Eye (tissue), 1 donor: Measurements from ENCODE around the gene MYDGF.
A peak's percentile ranks its signal among the peaks of the same experiment; 100 is the strongest.
"Not testable (repeated sequence)": the region's sequence is repeated elsewhere in the genome, so short reads cannot be mapped to it uniquely, and the experiment has no call there.

Source experiments
- DNase-seq: peaks from one replicate; pipeline ENCODE4 v3.0.0-alpha.2; 2015

Gene MYDGF

DNA sequence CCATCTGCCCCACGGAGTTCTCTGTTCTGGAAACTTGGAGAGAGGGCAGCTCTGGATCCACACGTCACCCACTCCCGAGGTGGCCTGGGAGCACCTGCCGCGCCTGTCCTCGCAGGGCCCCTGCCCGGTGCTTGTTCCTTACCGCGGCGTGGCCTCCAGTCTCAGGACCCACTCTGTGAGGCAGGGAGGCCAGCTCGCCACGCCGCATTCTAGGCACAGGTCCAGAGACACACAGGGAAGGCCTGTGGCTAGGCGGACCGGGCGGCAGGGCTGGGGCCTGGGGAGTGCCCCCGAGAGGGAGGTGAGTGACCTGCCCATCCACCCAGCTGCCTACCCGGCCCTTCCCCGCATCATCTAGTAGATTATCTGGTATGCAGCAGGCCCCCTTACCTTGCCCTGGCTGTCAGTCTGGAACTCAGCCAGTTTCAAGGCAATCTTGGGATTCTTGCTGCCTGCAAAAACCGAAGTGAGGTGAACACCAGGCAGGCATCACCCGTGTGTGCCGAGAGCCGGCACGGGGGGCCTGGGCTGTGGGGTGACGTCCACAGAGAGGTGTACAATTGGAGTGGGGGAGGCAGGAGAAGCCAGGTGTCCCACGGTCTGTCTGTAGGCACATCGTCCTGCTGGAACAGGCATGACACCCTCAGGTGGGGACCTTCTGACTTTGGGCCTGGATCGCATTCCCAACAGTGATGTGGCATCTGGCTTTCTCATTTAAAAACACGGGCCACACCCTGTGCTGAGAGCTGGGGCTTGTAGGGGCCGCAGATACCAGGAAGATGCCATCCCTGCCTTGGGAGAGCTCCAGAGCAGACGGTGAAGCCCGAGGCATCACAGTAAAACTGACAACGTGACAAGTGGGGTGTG is 29.9 kb upstream of the MYDGF start:
- no peak for DNase-seq

GRCh38 chr19:4697304-4697703 is 27.2 kb upstream of the MYDGF start:
- DNase-seq: no peak

- DNase-seq: no peak
These were observed 25.1 kb upstream of the MYDGF start for GRCh38 chr19:4695224-4695731.

DNA sequence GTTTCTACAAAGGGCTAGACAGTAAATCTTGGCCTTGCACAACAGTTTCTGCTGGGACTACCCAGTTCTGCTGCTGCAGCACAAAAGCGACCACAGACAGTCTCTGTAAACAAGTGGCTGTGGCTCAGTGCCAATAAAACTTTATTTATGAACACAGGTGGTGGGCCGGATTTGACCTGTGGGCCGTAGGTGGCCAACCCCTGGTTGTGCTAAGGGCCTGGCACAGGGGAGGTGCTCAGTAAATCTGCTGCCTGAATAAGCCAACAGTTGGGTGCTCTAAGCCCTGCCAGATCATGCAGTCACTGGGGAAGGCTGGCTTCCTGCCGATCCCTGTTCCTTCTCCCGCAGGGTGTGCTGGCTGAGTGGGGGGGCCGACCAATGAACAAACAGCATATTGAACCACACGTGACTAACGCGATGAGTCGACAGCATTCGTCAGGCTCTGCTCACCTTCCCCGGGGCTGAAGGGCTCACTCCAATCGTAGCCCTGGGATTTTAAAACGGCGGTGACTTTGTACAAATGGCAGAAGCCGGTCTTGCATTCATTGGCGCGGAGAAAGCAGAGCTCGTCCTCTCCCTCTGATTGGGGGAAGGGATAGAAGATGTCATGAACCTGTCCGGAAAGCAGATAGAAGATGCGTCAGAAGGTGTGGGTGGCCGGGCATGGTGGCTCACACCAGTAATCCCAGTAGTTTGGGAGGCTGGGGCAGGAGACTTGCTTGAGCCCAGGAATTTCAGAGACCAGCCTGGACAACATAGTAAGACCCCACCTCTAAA is 24.3 kb upstream of the MYDGF start:
- DNase-seq: no peak

- DNase-seq: no peak
These were observed 23.5 kb upstream of the MYDGF start for GRCh38 chr19:4693471-4694121.

DNA sequence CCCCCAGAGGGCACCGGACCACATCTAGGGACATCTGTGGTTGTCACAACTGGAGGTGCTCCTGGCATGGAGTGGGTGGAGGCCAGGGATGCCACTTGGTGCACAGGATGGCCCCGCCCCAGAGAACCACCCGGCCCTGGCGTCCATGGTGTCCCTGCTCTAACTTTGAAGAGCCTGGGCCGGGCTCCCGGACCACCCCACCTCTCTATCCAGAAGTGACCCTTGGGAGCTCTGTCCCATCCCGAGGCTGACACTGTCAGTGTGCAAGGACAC is 22.9 kb upstream of the MYDGF start:
- DNase-seq: no peak

DNA sequence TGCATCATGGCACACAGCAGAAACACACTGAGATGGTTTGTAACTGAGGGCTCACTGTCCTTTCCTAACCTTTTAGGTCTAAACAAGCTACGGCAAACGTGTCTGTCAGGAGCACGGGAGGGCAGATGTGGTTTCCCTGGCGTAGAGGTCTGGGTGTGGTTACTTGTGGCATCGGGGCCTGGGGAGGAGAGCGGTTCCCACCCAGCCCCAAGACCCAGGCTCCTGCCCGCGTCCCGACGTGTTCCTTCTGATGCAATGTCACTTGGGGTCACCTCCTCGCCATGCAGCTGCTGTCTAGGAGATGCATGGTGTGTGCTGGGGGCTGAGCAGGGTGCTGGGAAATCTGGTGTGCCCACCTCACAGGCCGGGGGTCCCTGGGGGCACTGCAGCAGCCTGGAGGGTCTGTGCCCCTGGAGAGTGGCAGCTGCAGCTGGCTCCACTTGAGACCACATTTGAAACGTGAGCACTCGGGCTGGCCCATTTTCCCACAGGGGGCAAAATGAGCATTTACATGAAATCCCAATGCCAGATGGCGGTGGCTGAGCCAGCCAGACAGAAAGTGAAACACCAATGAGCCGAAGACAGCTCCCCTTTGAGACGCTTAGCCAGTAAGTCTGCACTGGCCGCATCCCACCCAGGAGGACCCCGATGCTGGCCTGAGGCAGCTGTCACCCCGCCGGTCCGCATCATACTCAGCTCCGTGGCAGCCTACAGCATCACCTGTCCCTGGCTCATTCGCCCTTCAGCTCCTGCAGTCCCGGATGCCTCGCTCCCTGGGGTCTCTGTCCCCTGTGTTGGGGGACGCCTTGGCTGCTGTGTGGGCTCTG is 22.3 kb upstream of the MYDGF start:
- no peak for DNase-seq

- DNase-seq: no peak
These were observed 21.2 kb upstream of the MYDGF start for GRCh38 chr19:4691373-4691772.

DNA sequence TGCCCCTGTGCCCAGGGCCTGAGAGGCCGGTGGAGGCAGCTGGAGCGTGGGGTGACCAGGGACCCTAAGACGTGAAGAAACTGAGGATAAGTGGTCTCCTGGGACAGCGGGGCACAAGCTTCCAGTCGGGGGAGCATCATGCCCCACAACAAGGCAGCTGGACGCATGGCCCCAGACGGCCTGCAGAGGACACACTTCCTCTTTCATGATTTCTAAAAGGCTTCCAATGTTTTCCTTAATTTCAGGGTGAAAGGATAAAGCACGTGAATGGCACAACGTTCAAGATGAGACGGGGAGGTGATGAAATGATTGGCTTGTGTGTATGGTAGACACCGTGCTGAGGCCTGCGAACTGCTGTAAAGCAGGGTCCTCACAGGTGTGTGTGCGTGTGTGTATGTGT is 20.2 kb upstream of the MYDGF start:
- no peak for DNase-seq

GRCh38 chr19:4689403-4689802 is 19.3 kb upstream of the MYDGF start:
- no peak for DNase-seq

DNA sequence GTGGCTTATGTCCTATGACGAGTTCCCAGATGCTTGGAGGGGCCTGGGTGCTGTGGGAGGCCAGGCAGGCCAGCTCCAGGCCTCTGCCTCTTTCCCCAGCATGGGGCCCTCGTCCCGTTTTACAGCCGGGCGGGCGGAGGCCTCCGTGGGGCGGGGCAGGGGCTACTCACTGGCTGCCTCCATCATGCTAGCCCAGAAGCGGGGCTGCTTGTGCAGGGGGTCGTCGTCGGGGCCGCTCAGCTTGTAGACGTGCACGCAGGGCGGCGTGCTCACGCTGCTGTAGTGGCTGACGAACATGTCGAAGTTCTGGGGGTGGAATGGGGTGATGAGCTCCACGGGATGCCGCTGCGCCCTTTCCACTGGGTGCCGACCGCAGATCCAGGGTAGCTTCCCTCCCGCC is 18.4 kb upstream of the MYDGF start:
- no peak for DNase-seq

GRCh38 chr19:4687396-4687795 is 17.3 kb upstream of the MYDGF start:
- DNase-seq: no peak

GRCh38 chr19:4686700-4687099 is 16.6 kb upstream of the MYDGF start:
- no peak for DNase-seq

DNA sequence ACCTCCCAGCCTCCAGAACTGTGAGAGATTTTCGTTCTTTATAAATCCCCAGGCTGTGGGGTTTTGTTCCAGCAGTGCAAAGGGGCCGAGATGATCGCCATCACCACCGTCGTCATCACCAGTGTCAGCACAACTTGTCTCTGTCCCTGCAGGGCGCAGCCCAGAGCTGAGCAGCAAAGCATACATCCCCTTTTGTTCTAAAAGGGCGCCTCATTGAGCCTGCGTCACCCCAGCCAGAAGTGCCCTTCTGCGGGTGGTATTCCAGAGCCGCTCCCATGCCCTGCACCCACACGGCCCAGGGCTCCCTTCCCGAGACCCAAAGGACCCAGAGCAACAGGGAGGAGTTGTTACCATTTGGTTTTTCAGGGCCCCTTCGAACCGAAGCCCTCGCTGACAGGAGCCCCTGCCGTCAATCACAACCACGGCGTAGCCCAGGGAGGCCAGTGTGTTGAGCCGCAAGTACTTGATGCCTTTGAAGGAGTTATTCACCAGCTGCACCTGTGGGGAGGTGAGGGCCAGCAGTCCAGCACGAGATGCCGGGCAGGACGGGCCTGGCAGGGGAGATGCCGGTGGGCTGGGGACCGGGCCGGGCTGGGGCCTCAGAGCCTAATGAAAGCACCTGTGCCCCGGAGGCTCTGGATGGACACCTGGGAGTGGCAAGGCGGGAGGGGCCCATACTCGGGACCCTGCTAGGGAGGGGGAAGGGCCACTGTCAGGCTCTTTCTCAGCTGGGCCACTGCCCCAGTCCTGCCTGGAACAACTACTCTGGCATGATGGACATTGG is 14.4 kb upstream of the MYDGF start:
- no peak for DNase-seq

DNA sequence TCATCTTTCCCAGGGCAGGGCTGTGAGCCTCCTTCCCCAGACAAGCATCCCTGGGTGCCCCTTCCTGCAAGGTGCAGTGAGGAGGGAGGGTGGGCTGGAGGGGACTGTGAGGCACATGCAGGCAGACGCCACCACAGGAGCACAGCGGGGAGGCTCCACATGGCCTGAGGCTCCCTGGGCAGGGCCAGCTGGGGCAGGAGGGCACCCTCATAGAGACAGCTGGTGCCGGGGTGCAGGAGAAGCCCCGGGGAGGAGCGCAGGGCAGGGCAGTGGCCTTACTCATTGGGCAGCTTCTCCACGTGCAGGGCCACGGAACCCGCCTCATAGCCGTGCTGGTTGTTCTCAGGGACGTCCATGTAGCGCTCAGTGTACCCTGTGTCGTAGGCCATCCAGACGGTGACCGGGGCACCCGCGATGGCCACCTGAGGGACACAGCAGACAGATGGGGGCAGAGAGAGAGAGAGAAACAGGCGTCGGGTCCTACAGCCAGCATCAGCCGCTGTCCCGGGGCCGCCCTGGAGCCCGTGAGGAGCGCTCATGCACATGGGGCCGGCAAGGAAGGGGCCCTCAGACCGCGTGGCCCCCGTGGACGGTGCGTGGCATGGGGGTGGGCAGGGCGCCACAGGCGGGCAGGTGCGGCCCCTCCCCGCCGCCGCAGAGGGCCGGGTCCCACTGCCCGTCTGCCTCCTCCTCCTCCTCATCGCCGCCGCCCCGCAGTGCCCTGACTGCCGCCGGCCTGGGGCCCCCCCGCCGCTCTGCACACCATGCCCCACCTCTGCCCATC is 12.5 kb upstream of the MYDGF start:
- no peak for DNase-seq

GRCh38 chr19:4680021-4680420 is 9.9 kb upstream of the MYDGF start:
- DNase-seq: not testable (repeated sequence)

DNA sequence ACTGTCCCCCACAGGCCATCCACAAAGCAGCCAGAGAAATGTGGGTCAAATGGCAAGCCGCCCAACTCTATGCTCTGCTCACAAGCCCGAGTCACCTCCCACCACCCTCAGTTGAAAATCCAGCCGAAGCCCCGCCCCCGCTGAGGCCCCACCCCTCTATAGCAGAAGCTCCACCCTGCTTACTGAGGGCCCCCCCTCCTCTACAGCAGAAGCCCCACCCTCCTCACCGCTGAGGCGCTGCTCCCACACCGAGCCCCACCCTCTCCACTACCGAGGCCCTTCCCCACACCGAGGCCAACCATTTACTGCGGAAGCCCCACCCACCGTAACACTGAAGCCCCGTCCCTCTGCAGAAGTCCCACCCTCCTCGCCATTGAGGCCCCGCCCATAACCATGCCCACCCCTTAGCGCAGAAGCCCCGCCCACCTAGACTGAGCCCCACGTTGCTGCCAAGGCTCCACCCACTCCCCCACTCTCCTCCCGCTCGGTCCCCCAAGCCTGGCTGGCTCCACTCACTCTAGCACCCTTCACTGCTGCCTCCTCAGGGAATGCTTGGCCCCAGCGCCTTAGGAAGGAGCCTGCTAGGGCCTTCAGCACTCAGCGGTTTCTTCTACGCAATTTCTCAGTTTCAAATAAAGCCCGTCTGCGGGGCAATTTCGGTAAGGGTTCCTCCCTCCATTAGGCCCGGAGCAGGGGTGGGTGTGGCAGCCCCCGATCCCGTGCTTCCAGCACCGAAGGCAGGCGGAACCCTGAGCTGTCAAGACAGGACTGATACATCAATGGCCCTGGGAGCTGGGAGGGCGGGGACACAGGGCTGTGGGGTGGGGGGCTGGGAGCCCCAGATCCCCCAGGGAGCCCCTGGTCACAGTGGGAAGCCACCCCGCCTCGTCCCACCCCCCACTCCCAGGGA is 9.0 kb upstream of the MYDGF start:
- no peak for DNase-seq

DNA sequence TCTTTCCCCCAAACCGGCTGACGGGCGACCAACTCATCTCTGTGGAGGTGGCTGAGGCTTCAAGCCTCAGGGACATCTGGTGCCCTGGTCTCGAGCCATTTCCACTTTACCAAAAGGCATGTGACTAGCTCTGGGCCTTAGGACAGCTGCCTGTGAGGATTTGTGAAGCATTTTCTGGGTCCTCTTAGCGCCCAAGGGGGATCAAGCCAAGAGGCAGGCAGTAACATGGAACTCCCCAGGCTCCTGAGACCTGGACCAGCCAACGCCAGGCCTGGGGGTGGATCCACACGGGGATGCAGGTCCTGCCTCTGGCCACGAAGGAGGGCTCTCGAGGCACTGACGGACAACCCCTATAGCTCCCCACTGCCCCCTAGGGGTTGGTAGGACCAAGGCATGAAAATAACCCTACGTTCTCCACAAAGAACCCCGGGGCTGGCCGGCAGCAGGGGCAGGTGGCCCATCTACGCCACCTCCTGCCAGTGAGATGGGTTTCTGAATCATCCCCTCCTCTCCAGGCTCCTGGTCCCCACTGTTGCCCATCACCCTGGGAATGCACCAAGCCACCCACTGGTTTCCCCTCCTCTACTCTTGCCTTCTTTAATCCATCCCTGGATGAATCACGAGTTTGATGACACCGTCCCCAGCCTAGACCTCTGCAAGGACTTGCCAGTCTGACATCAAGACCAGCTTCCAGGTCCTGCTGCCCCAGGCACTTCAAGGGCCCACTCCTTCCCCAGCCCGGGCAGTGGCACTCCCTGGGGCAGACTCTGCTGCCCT is 7.0 kb upstream of the MYDGF start:
- DNase-seq: peak; percentile 29

- no peak for DNase-seq
These were observed 5.2 kb upstream of the MYDGF start for GRCh38 chr19:4675346-4675745.
